HG02610 (cell line): Measurements from ENCODE around the gene CD99L2.
"Not testable (repeated sequence)": the region's sequence is repeated elsewhere in the genome, so short reads cannot be mapped to it uniquely, and the experiment has no call there.

ENCODE experiments used
- ATAC-seq: cut with Tn5 transposase; IDR thresholded peaks from one replicate; pipeline ENCODE4 v1.9.1; 2021; ENCODE audit warnings: mild to moderate bottlenecking, moderate library complexity; ENCODE audit not compliant: unreplicated experiment

The CD99L2 gene

GRCh38 chrX:150897421-150898320 lies 797 bp downstream of the CD99L2 start:
- ATAC-seq = peak; percentile 12

- ATAC-seq = no peak
These were observed 1.8 kb downstream of the CD99L2 start for GRCh38 chrX:150896632-150897031.

GRCh38 chrX:150893936-150894335 lies 4.5 kb downstream of the CD99L2 start:
- no peak for ATAC-seq

GRCh38 chrX:150889131-150889530 lies 9.3 kb downstream of the CD99L2 start:
- ATAC-seq = no peak

- no peak for ATAC-seq
These were observed 10.5 kb downstream of the CD99L2 start for GRCh38 chrX:150887906-150888465.

GRCh38 chrX:150887268-150887667 lies 11.2 kb downstream of the CD99L2 start:
- ATAC-seq = not testable (repeated sequence)

GRCh38 chrX:150886381-150886780 lies 12.1 kb downstream of the CD99L2 start:
- ATAC-seq = no peak

GRCh38 chrX:150880808-150881165 lies 17.7 kb downstream of the CD99L2 start:
- peak; percentile 14 for ATAC-seq

- peak; percentile 93 for ATAC-seq
These were observed 18.3 kb downstream of the CD99L2 start for GRCh38 chrX:150879855-150880807.

- not testable (repeated sequence) for ATAC-seq
These were observed 22.8 kb downstream of the CD99L2 start for GRCh38 chrX:150875621-150876020.

- no peak for ATAC-seq
These were observed 24.0 kb downstream of the CD99L2 start for GRCh38 chrX:150874448-150874847.

- ATAC-seq = peak; percentile 84
These were observed 24.9 kb downstream of the CD99L2 start for GRCh38 chrX:150873616-150874015.

- no peak for ATAC-seq
These were observed 25.6 kb downstream of the CD99L2 start for GRCh38 chrX:150872773-150873336.

- ATAC-seq = no peak
These were observed 27.1 kb downstream of the CD99L2 start for GRCh38 chrX:150871341-150871811.

- no peak for ATAC-seq
These were observed 27.8 kb downstream of the CD99L2 start for GRCh38 chrX:150870487-150871340.

GRCh38 chrX:150870029-150870428 lies 28.4 kb downstream of the CD99L2 start:
- ATAC-seq = no peak

- no peak for ATAC-seq
These were observed 29.0 kb downstream of the CD99L2 start for GRCh38 chrX:150869450-150869849.

- ATAC-seq = peak; percentile 43
These were observed 29.8 kb downstream of the CD99L2 start for GRCh38 chrX:150868625-150869024.

GRCh38 chrX:150864127-150864526 lies 34.3 kb downstream of the CD99L2 start:
- ATAC-seq = no peak

GRCh38 chrX:150863191-150863590 lies 35.3 kb downstream of the CD99L2 start:
- no peak for ATAC-seq
